ENCODE results near the gene STEAP2. TPM values are rescaled to one million over a fixed set of nuclear protein-coding genes. Genes with fewer than 3 reads are reported as not detected.

Gene STEAP2
- polyA plus RNA-seq, 3 donors = not detected

- TF ChIP-seq CTCF (IDR thresholded peaks at IDR 0.05) = no peak
- Mint-ChIP-seq H3K27ac (no peak overlapping the region), H3K27me3 (ENCODE audit: low read depth in 3 of 3) (peaks cover 0 to 2% (median 0%) of the 10 kb centered on the region in 3 donors), H3K4me3 (no peak overlapping the region), H3K36me3 (no peaks in the 10 kb centered on the region), H3K9me3 (no peaks in the 10 kb centered on the region), H3K4me1 (no peaks in the 10 kb centered on the region)
- Histone ChIP-seq H3K9me3 (replicated peaks in 1 of 2; ENCODE audit: control insufficient read depth in 1 of 2, insufficient read depth in 1 of 2, low read length in 2 of 2) (no peaks in the 10 kb centered on the region), H3K36me3 (replicated peaks in 1 of 2; ENCODE audit: control insufficient read depth in 1 of 2, insufficient read depth in 2 of 2, low read length in 2 of 2) (no peaks in the 10 kb centered on the region), H3K27me3 (ENCODE audit: control insufficient read depth in 2 of 2, insufficient read depth in 2 of 2, low read length in 2 of 2) (no peaks in the 10 kb centered on the region), H3K27ac (ENCODE audit: low read depth in 1 of 2, low read length in 2 of 2) (no peak overlapping the region), H3K79me2 (ENCODE audit: insufficient read depth, low read length) (no peaks in the 10 kb centered on the region), H3K9ac (ENCODE audit: insufficient read depth, low read length, poor library complexity, severe bottlenecking) (no peak overlapping the region), H3K4me2 (replicated peaks; ENCODE audit: extremely low read depth, low read length, poor library complexity, severe bottlenecking) (no peak overlapping the region), H2AFZ (ENCODE audit: insufficient read depth, low read depth, low read length, poor library complexity, severe bottlenecking) (no peak overlapping the region), H3K4me1 (ENCODE audit: control insufficient read depth in 1 of 2, insufficient read depth in 2 of 2, low read length in 2 of 2) (no peaks in the 10 kb centered on the region), H3K4me3 (replicated peaks in 1 of 3; ENCODE audit: low read depth in 2 of 3, low read length in 3 of 3) (no peak overlapping the region), H4K20me1 (ENCODE audit: insufficient read depth, low read length) (no peaks in the 10 kb centered on the region)
- DNase-seq = no peak
- no CpG with 5 or more reads among the region's 2 CpGs for WGBS (ENCODE audit: insufficient coverage)
- intact Hi-C loops (cut with micrococcal nuclease) = no loop called here
Measured at GRCh38 chr7:90270431-90271178, 59.1 kb downstream of the STEAP2 start.

- no peaks in the 10 kb centered on the region for H3K9me3 Mint-ChIP-seq
- no CpG with 5 or more reads among the region's 2 CpGs for WGBS (ENCODE audit: insufficient coverage)
- H3K4me2 ChIP-seq (replicated peaks; ENCODE audit: extremely low read depth, low read length, poor library complexity, severe bottlenecking) = no peak overlapping the region
- no peaks in the 10 kb centered on the region for H4K20me1 ChIP-seq (ENCODE audit: insufficient read depth, low read length)
- no peaks in the 10 kb centered on the region for H3K79me2 ChIP-seq (ENCODE audit: insufficient read depth, low read length)
- intact Hi-C loops (cut with micrococcal nuclease) = no loop called here
- no peaks in the 10 kb centered on the region for H3K9me3 ChIP-seq (replicated peaks in 1 of 2; ENCODE audit: control insufficient read depth in 1 of 2, insufficient read depth in 1 of 2, low read length in 2 of 2)
- no peak for DNase-seq
- H3K36me3 Mint-ChIP-seq = no peaks in the 10 kb centered on the region
- no peaks in the 10 kb centered on the region for H3K4me1 ChIP-seq (ENCODE audit: control insufficient read depth in 1 of 2, insufficient read depth in 2 of 2, low read length in 2 of 2)
- H3K27me3 Mint-ChIP-seq (ENCODE audit: low read depth in 3 of 3) = peaks cover 0 to 2% (median 0%) of the 10 kb centered on the region in 3 donors
- no peaks in the 10 kb centered on the region for H3K27me3 ChIP-seq (ENCODE audit: control insufficient read depth in 2 of 2, insufficient read depth in 2 of 2, low read length in 2 of 2)
- no peak for TF ChIP-seq CTCF (IDR thresholded peaks at IDR 0.05)
- H3K27ac Mint-ChIP-seq = no peak overlapping the region
- no peak overlapping the region for H2AFZ ChIP-seq (ENCODE audit: insufficient read depth, low read depth, low read length, poor library complexity, severe bottlenecking)
- no peak overlapping the region for H3K27ac ChIP-seq (ENCODE audit: low read depth in 1 of 2, low read length in 2 of 2)
- H3K36me3 ChIP-seq (replicated peaks in 1 of 2; ENCODE audit: control insufficient read depth in 1 of 2, insufficient read depth in 2 of 2, low read length in 2 of 2) = no peaks in the 10 kb centered on the region
- H3K9ac ChIP-seq (ENCODE audit: insufficient read depth, low read length, poor library complexity, severe bottlenecking) = no peak overlapping the region
- H3K4me3 ChIP-seq (replicated peaks in 1 of 3; ENCODE audit: low read depth in 2 of 3, low read length in 3 of 3) = no peak overlapping the region
- H3K4me3 Mint-ChIP-seq = no peak overlapping the region
- H3K4me1 Mint-ChIP-seq = no peaks in the 10 kb centered on the region
Measured at GRCh38 chr7:90271753-90272152, 60.2 kb downstream of the STEAP2 start.
